Activated T-cell treated with anti-CD3 and anti-CD28 coated beads, Interleukin-2, amount 50 U/mL, for 1 hour (primary cell): Measurements from ENCODE around the gene FHOD3.

Experiments
- DNase-seq: peaks from one replicate; pipeline ENCODE4 v3.0.0-alpha.2; 2020

Gene FHOD3

DNA sequence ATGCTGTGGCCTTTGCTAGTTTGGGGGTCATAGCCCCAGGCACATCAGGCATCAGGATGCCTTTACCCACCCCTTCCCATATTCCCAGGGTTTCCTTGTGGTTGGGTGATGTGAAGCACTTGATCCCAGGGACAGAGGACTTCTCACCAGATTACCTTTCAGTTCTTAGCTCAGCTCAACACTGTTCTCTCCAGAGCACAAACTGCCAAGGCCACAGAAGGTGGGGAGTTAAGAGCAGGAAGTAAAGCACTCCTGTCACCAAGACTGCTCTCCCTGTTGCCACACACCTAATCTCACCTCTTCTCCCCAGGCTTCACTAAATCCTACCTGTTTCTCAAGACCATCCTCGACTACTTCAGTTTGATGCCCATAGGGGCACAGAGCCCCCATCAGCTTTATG lies 25.9 kb downstream of the FHOD3 start:
- DNase-seq, result no peak

DNA sequence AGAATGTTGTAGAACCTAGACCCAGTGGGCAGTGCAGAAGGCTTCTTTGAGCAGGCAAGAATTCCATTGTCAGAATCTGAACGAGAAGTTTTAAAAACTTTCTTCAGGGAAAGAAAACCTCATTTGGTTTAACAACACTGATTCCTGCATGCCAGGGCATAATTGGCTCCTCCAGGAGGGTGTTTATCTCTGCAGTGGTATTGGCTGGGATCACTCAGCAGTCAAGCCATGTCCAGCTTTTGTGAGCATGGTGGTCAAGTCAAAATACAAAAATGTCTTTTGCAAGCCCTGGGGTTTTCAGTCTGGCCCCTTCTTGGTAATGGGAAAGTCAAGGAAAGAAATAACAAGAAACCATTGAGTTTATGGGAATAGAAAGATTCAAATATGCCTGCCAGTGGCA lies 28.3 kb downstream of the FHOD3 start:
- DNase-seq, result no peak

DNA sequence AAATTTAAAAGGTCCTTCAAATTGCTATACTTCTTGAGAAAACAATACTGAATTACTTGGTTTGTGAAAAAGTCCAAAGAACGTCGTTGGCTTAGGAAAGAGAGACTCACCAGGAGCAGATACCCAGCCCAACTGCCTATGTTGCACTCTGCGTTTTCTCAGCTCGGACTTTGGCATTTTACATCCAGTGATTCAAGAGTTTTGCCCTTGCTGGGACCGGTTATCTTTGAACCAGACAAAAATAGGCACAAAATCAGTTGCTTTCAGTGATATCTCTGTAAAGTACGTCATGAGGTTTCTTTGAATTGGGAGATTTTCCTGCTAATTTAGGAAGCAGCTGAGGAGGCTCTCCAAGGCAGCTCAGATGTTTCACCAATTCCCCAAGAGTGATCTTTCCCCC lies 29.3 kb downstream of the FHOD3 start:
- DNase-seq, result no peak

GRCh38 chr18:36327352-36328316 lies 30.1 kb downstream of the FHOD3 start:
- DNase-seq, result no peak

- DNase-seq, result no peak
Observed at GRCh38 chr18:36328385-36328858, 30.9 kb downstream of the FHOD3 start.

- DNase-seq, result no peak
Observed at GRCh38 chr18:36328916-36329315, 31.4 kb downstream of the FHOD3 start.

GRCh38 chr18:36329684-36330434 lies 32.3 kb downstream of the FHOD3 start:
- no peak for DNase-seq

- no peak for DNase-seq
Observed at GRCh38 chr18:36330435-36331052, 33.0 kb downstream of the FHOD3 start.

GRCh38 chr18:36331521-36331971 lies 34.0 kb downstream of the FHOD3 start:
- no peak for DNase-seq

DNA sequence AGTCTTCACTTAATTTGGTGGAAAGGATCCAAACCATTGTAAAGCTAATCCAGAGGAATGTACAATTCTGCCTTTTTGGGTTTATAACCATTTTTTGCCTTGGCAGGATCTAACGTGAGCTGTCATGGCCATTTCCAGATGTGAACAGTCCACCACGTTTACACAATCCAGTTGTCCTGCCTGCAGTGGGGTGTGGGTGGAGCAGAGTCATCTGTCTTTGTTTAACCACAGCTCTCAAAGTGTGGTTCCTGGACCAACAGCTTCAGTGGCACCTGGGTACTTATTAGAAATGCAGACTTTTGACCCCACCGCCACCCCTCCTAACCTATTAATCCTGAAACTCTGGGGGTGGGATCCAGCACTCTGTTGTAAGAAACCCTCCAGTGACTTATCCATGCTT lies 35.9 kb downstream of the FHOD3 start:
- DNase-seq, result no peak

GRCh38 chr18:36334798-36335197 lies 37.3 kb downstream of the FHOD3 start:
- DNase-seq, result no peak

DNA sequence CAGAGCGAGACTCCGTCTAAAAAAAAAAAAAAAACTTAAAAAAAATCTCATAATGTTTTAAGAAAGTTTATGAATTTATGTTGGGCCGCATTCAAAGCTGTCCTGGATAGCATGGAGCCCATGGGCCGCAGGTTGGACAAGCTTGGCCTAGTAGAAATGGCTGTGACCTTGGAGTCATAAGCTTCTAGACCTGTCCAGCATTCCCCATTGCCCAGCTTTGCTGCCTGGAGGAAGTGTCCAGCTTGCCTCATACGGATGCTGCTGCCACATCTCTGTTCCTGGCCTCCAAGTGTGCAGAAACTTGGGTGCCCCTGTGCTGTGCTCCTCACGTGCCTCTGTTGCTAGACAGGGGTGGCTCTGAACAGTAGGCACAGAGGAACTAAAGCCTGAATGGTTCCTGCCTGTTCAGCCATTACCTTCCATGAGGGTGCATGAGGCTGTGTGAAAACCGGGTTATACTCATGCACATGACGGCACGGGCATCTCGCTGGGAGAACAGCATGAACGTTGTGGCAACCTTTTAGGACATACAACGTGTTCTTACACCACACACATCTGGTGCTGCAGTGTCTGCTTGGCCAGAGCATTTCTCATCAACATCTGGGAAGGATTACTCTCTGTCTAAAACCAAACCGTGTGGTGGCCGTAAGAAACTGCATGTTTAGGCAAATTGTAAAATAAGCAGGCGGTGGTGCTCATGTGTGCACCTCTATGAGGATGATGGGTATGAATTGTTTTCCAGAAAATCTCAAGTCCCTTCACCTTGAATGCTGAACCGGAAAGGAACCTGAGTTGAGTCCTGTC lies 38.2 kb downstream of the FHOD3 start:
- DNase-seq, result no peak

DNA sequence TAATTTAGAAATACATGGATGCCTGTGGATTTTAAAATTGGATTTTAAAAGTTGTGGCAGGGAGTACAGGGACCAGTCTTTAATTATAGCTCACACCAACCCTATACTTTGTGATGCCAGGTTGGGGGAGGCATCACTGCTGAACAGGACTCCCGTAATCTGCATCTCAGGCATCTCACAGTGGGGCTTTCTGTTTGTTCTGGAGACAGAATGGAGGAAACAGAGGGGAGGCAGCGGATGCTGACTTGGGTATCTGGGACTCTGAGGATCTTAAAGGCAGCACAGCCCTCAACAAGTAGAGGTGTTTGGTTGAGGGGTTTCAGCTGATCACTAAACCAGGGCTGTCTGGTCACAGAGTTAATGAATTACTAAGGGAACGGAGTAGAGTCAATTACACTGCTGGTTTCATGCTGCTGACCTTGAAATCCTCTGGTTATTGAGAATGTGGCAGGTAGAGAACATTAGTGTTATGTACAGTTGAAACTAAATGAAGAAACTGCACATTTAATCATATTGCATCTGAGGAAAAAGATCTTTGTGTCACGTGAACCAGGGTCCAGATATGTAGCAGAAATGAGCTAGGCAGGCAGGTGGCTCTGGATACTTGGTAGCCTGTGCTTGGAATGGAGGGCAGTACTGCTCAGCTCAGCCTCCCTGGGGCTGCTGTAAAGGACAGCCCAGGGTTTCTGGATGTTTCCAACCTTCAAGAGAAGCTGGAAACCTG lies 40.3 kb downstream of the FHOD3 start:
- no peak for DNase-seq

- DNase-seq, result no peak
Observed at GRCh38 chr18:36338403-36338933, 41.0 kb downstream of the FHOD3 start.

DNA sequence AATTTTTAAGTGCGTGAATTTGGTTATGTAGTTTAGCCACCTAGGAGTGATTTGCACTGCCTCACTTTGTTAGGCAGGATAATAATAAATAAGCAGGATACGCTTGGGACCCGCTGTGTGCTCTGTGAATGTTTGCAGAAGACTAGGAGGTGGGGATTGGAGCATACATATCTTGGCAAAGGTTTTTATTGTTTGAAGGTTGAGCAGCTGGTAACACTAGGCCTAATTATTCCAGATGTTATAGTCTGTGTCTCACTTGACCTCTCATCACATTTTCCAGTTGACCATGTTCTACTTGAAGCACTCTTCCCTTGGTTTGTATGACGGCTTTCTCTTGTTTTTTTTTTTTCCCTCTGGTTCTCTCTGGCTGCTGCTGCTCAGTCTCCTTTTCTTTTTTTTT lies 42.7 kb downstream of the FHOD3 start:
- DNase-seq, result no peak

DNA sequence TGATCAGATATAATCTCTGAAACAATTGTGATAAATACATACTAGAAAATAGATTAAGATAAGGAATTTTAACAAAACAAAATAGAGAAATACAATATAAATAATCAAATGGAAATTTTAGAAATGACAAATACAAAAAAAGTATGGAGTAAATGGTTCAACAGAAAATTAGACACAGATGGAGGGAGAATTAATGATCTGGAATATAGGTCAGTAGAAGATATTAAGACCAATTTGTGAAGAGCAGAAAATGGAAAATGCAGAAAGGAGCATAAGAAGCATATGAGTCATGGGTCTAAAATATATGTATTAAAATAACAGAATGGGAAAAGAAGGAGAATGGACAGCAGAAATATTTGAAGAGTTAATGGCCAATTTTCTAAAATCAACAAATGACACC lies 44.4 kb downstream of the FHOD3 start:
- no peak for DNase-seq

DNA sequence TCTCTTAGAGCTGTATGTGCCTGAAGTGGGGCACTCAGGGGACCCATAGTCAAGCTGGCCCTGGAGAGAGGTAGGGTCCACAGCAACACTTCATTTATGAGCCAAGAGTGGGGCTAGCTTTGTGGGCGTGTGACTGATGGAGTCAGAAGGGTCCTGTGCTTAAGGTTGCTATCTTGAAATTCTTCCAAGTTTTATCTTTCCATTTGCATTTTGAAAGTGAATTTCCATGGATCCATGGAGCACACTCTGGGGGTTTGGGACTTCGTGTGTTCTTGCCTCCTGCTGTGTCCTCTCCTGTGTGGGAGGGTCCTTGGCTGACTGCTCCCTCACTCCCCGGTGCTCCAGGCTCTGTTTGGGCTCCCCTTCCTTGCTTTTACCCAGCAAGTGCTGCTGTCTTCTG lies 50.8 kb downstream of the FHOD3 start:
- DNase-seq, result no peak

GRCh38 chr18:36348971-36349417 lies 51.5 kb downstream of the FHOD3 start:
- DNase-seq, result no peak

DNA sequence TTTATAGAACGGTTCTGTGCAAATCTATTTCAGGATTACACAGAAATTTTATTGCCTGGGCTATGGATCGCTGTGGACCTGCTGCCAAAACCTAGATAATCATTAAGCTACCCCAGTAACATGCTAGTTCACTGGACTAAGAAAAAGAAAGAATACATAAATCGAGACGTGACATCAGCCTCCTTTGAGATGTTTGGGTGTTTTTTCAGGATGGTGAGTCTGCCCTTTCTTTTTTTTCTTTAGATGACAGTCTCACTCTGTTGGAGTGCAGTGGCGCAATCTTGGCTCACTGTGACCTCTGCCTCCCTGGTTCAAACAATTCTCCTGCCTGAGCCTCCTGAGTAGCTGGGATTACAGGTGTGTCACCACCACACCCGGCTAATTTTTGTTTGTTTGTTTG lies 52.0 kb downstream of the FHOD3 start:
- no peak for DNase-seq

GRCh38 chr18:36350251-36350651 lies 52.7 kb downstream of the FHOD3 start:
- DNase-seq, result no peak

- no peak for DNase-seq
Observed at GRCh38 chr18:36350839-36351469, 53.4 kb downstream of the FHOD3 start.
